K562 (cell line): ENCODE measurements around the gene UBE2S. TPM values are rescaled to one million over a fixed set of nuclear protein-coding genes. Genes with fewer than 3 reads are reported as not detected.
A peak's percentile ranks its signal among the peaks of the same experiment; 100 is the strongest.

Source experiments
- ARID1B ChIP-seq: fragments of 450-650 bp; IDR thresholded peaks from 2 replicates; pipeline ENCODE4 v1.6.1; 2016; ENCODE audit warnings: antibody characterized with exemption, mild to moderate bottlenecking, inconsistent platforms
- HNRNPLL ChIP-seq: fragments of 200-400 bp; formaldehyde crosslinking; IDR thresholded peaks from 2 replicates; pipeline ENCODE4 v1.6.1; 2017; ENCODE audit warnings: low read length, low read depth, mild to moderate bottlenecking; ENCODE audit not compliant: poor library complexity, severe bottlenecking
- MAZ ChIP-seq, 2 experiments: fragments of 450-650 bp in 1 of 2; sonication (generic) in 1 of 2; formaldehyde crosslinking; IDR thresholded peaks in 1 of 2; conservative IDR thresholded peaks in 1 of 2; 2 replicates each; pipeline versions ENCODE4 v1.4.0 to v1.5.0; 2020; ENCODE audit warnings: mild to moderate bottlenecking in 1 of 2, missing genetic modification reagents in 1 of 2
- NR3C1 ChIP-seq: sonication (generic); formaldehyde crosslinking; IDR thresholded peaks from 2 replicates; pipeline ENCODE4 v1.8.1; 2022; ENCODE audit warnings: missing genetic modification reagents
- REST ChIP-seq, 2 experiments: fragments of 450-650 bp; formaldehyde crosslinking in 1 of 2; IDR thresholded peaks; 2 replicates each; pipeline versions ENCODE4 v1.4.0 to v1.6.1; 2014 to 2020; ENCODE audit warnings: mild to moderate bottlenecking in 2 of 2, borderline replicate concordance in 1 of 2, low read depth in 1 of 2
- ZC3H11A ChIP-seq: IDR thresholded peaks from 2 replicates; pipeline ENCODE4 v1.6.1; 2012; ENCODE audit warnings: low read depth, low read length, improper control_type of control experiment
- ZNF318 ChIP-seq, 2 experiments: fragments of 450-650 bp; IDR thresholded peaks; 2 replicates each; pipeline ENCODE4 v1.6.1; 2016; ENCODE audit warnings: mild to moderate bottlenecking in 2 of 2, borderline replicate concordance in 1 of 2, low read depth in 1 of 2, moderate library complexity in 1 of 2
- ZNF696 ChIP-seq: fragments of 250-450 bp; sonication (Bioruptor Pico); conservative IDR thresholded peaks from 2 replicates; pipeline ENCODE4 v1.4.0; 2020; ENCODE audit warnings: mild to moderate bottlenecking, moderate library complexity
- polyA plus RNA-seq, 8 experiments: library from polyadenylated mRNA; depleted of rRNA in 4 of 8; stranded (reverse) in 5 of 8; unstranded in 3 of 8; fragments of >200 nt; fragmentation: Nextera tagmentation in 2 of 8; fragmentation: Illumina TruSeq in 1 of 8; extraction: Ambion mirVana in 2 of 8; extraction: Trizol in 1 of 8; gene quantifications; 2 replicates each; pipeline versions ENCODE4 v1.2.1 to v1.2.3, GENCODE V29; 2011 to 2014; ENCODE audit warnings: inconsistent platforms in 1 of 8, missing spikeins in 1 of 8
- total RNA-seq, 7 experiments: library from RNA; depleted of rRNA in 6 of 7; stranded (reverse); fragments of >200 nt in 6 of 7; fragmentation: Illumina TruSeq in 2 of 7; extraction: Trizol in 2 of 7; gene quantifications; 2 replicates each; pipeline versions ENCODE4 v1.2.1 to v1.2.3, GENCODE V29; 2011 to 2021; ENCODE audit warnings: low replicate concordance in 1 of 7

The UBE2S gene
- total and polyA plus RNA-seq, 9 of the 15 experiments (the other 6 are each of a cell fraction or from before 2014, with no cell fraction given), result 1.5 to 1,305 (median 157) TPM

- TF ChIP-seq REST (IDR thresholded peaks at IDR 0.05; ENCODE audit: borderline replicate concordance), result peak; percentile 100
- peak; percentile 99 for TF ChIP-seq REST (CRISPR knock-in tag; IDR thresholded peaks at IDR 0.05; ENCODE audit: low read depth)
- TF ChIP-seq HNRNPLL, result no peak
- no peak for TF ChIP-seq ARID1B
- TF ChIP-seq MAZ (CRISPR knock-in tag; conservative IDR thresholded peaks at IDR 0.05 in 1 of 2, IDR thresholded peaks at IDR 0.05 in 1 of 2), result peak in 1 of 2 experiments; percentile 84; a peak in 2 of 4 replicates
- TF ChIP-seq NR3C1 (CRISPR knock-in tag), result peak; percentile 80; the same call in 1 of the 2 replicates
- no peak for TF ChIP-seq ZNF696
- TF ChIP-seq ZNF318 (IDR thresholded peaks at IDR 0.05; ENCODE audit: borderline replicate concordance in 1 of 2, low read depth in 1 of 2), result no peak
- TF ChIP-seq ZC3H11A, result no peak
These were observed 29.8 kb upstream of the UBE2S start (continued) for GRCh38 chr19:55437410-55437809.
